NB4 (cell line): ENCODE data around the gene RYR3.

ENCODE experiments used
- DNase-seq: peaks from one replicate; pipeline ENCODE4 v3.0.0; 2010; ENCODE audit warnings: low read depth
- H3K4me3 ChIP-seq: one replicate; pipeline ENCODE4 v1.5.1; 2011; ENCODE audit warnings: mild to moderate bottlenecking, low read depth, low read length, moderate library complexity
- MAX ChIP-seq: IDR thresholded peaks from 2 replicates; pipeline ENCODE4 v1.6.1; 2011; ENCODE audit warnings: low read depth, low read length
- MYC ChIP-seq: IDR thresholded peaks from 2 replicates; pipeline ENCODE4 v1.6.1; 2011; ENCODE audit warnings: low read depth, low read length
- POLR2A ChIP-seq: IDR thresholded peaks from 2 replicates; pipeline ENCODE4 v1.6.1; 2011; ENCODE audit warnings: mild to moderate bottlenecking; ENCODE audit not compliant: insufficient read length; ENCODE audit errors: extremely low read depth
- TF ChIP-seq, protein P1 (sequence below): IDR thresholded peaks from one replicate; pipeline ENCODE4 v1.5.1; 2012; ENCODE audit warnings: low read depth, low read length

The RYR3 gene

GRCh38 chr15:33449810-33450209 lies 139.0 kb downstream of the RYR3 start:
- TF ChIP-seq MAX (no peak), POLR2A (no peak), MYC (no peak)
- TF ChIP-seq, protein P1, sequence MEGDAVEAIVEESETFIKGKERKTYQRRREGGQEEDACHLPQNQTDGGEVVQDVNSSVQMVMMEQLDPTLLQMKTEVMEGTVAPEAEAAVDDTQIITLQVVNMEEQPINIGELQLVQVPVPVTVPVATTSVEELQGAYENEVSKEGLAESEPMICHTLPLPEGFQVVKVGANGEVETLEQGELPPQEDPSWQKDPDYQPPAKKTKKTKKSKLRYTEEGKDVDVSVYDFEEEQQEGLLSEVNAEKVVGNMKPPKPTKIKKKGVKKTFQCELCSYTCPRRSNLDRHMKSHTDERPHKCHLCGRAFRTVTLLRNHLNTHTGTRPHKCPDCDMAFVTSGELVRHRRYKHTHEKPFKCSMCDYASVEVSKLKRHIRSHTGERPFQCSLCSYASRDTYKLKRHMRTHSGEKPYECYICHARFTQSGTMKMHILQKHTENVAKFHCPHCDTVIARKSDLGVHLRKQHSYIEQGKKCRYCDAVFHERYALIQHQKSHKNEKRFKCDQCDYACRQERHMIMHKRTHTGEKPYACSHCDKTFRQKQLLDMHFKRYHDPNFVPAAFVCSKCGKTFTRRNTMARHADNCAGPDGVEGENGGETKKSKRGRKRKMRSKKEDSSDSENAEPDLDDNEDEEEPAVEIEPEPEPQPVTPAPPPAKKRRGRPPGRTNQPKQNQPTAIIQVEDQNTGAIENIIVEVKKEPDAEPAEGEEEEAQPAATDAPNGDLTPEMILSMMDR, result no peak

GRCh38 chr15:33451385-33451784 lies 140.6 kb downstream of the RYR3 start:
- no peak overlapping the region for H3K4me3 ChIP-seq
- DNase-seq, result no peak
- TF ChIP-seq, protein P1, result no peak
- no peak for TF ChIP-seq MYC
- TF ChIP-seq MAX, result no peak
- TF ChIP-seq POLR2A, result no peak

More at GRCh38 chr15:33449810-33450209, 139.0 kb downstream of the RYR3 start:
- no peak overlapping the region for H3K4me3 ChIP-seq
- no peak for DNase-seq

- no peak for DNase-seq
- TF ChIP-seq, protein P1, result no peak
- TF ChIP-seq MAX, result no peak
- TF ChIP-seq POLR2A, result no peak
- no peak for TF ChIP-seq MYC
These were observed 143.0 kb downstream of the RYR3 start for GRCh38 chr15:33453761-33454160.

DNA sequence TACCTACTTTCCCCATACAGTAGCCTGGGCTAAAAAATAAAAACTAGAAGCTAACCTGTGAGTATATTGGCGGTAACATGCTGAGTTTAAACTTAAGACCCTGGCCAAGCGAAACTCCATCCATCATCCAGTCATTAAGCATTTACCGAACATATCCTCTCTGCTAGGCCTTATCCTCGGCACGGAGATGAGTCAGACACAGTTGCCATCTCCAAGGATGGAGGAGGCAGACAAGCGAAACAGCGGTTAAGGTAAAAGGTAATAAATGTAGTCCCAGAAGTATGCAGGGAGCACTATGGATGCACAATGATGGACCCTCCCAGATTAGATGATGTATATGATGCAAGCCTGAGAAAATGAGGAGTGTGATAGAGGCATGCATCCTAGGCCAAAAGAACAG lies 143.6 kb downstream of the RYR3 start:
- no peak for DNase-seq
- TF ChIP-seq MAX, result no peak
- no peak for TF ChIP-seq MYC
- TF ChIP-seq, protein P1, result no peak
- TF ChIP-seq POLR2A, result no peak
- no peak overlapping the region for H3K4me3 ChIP-seq

More at GRCh38 chr15:33453761-33454160, 143.0 kb downstream of the RYR3 start:
- H3K4me3 ChIP-seq, result no peak overlapping the region

GRCh38 chr15:33454996-33455395 lies 144.2 kb downstream of the RYR3 start:
- TF ChIP-seq MAX (no peak), MYC (no peak), POLR2A (no peak)
- TF ChIP-seq, protein P1, result no peak
- no peak overlapping the region for H3K4me3 ChIP-seq
- DNase-seq, result no peak
